HG03457 (cell line): Measurements from ENCODE around the gene GRIK4.
"Not testable (repeated sequence)": the region's sequence is repeated elsewhere in the genome, so short reads cannot be mapped to it uniquely, and the experiment has no call there.

Source experiments
- ATAC-seq: cut with Tn5 transposase; IDR thresholded peaks from one replicate; pipeline ENCODE4 v1.9.1; 2021; ENCODE audit warnings: moderate number of reproducible peaks; ENCODE audit not compliant: unreplicated experiment

Gene GRIK4

GRCh38 chr11:120727752-120728151 is 216.2 kb downstream of the GRIK4 start:
- ATAC-seq: no peak

- ATAC-seq: no peak
These were observed 223.5 kb downstream of the GRIK4 start for GRCh38 chr11:120735035-120735434.

GRCh38 chr11:120738516-120739046 is 227.0 kb downstream of the GRIK4 start:
- no peak for ATAC-seq

GRCh38 chr11:120739780-120740179 is 228.2 kb downstream of the GRIK4 start:
- no peak for ATAC-seq

GRCh38 chr11:120740380-120740779 is 228.8 kb downstream of the GRIK4 start:
- no peak for ATAC-seq

GRCh38 chr11:120744016-120744994 is 232.8 kb downstream of the GRIK4 start:
- ATAC-seq: no peak

- ATAC-seq: no peak
These were observed 234.8 kb downstream of the GRIK4 start for GRCh38 chr11:120746376-120746775.

- ATAC-seq: no peak
These were observed 235.5 kb downstream of the GRIK4 start for GRCh38 chr11:120746836-120747609.

GRCh38 chr11:120747850-120748814 is 236.6 kb downstream of the GRIK4 start:
- no peak for ATAC-seq

- ATAC-seq: no peak
These were observed 237.8 kb downstream of the GRIK4 start for GRCh38 chr11:120749395-120749794.

GRCh38 chr11:120750647-120751549 is 239.3 kb downstream of the GRIK4 start:
- no peak for ATAC-seq

- ATAC-seq: no peak
These were observed 240.0 kb downstream of the GRIK4 start for GRCh38 chr11:120751550-120751949.

GRCh38 chr11:120752668-120753067 is 241.1 kb downstream of the GRIK4 start:
- ATAC-seq: no peak

- ATAC-seq: no peak
These were observed 245.4 kb downstream of the GRIK4 start for GRCh38 chr11:120756931-120757330.

GRCh38 chr11:120759046-120759445 is 247.5 kb downstream of the GRIK4 start:
- no peak for ATAC-seq

GRCh38 chr11:120765710-120766109 is 254.2 kb downstream of the GRIK4 start:
- not testable (repeated sequence) for ATAC-seq

- ATAC-seq: no peak
These were observed 254.8 kb downstream of the GRIK4 start for GRCh38 chr11:120766318-120766717.

GRCh38 chr11:120768949-120769348 is 257.4 kb downstream of the GRIK4 start:
- ATAC-seq: no peak

GRCh38 chr11:120769906-120770305 is 258.4 kb downstream of the GRIK4 start:
- no peak for ATAC-seq
